Measurements from ENCODE around the gene ARHGAP15. TPM values are rescaled to one million over a fixed set of nuclear protein-coding genes. Genes with fewer than 3 reads are reported as not detected.

ARHGAP15 gene
- total and polyA plus RNA-seq, 4 donors, result 3.8 to 17.9 (median 13.2) TPM

DNA sequence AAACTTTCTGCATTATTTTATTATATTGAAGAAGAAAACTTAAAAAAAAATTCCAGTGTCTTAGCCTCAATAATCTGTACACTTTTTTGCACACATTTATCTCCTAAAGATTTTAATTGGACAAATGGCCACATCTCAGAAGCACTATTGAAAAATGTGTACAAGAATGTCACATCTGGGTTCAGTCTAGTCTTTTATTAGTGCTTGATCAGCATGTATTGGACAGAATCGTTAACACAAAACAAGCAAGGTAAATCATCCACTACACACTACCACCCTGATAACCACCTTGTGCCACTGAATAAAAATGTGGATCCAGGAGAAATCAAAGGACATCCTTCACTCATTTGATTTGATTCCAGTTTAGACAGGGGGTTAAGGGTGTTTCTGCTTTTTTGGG is 554.8 kb downstream of the ARHGAP15 start:
- no peaks in the 10 kb centered on the region for H3K4me1 ChIP-seq (ENCODE audit: control insufficient read depth in 4 of 4, insufficient read depth in 4 of 4, low read length in 3 of 4)
- no peak overlapping the region for H3K9ac ChIP-seq (ENCODE audit: low read depth in 1 of 2, low read length in 2 of 2)
- no peaks in the 10 kb centered on the region for H3K27me3 ChIP-seq (ENCODE audit: control insufficient read depth in 4 of 4, insufficient read depth in 4 of 4, low read length in 3 of 4)
- TF ChIP-seq HNF4A (conservative IDR thresholded peaks at IDR 0.05), result no peak
- no peak for TF ChIP-seq FOXA1 (IDR thresholded peaks at IDR 0.05)
- no peak for TF ChIP-seq RXRA (IDR thresholded peaks at IDR 0.05)
- TF ChIP-seq, protein P1, sequence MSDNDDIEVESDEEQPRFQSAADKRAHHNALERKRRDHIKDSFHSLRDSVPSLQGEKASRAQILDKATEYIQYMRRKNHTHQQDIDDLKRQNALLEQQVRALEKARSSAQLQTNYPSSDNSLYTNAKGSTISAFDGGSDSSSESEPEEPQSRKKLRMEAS (IDR thresholded peaks at IDR 0.05), result no peak
- no peak for TF ChIP-seq REST (IDR thresholded peaks at IDR 0.05)
- no peaks in the 10 kb centered on the region for H3K36me3 ChIP-seq (ENCODE audit: control insufficient read depth in 4 of 4, insufficient read depth in 3 of 4, low read depth in 1 of 4, low read length in 3 of 4)
- no peak overlapping the region for H3K4me3 ChIP-seq (ENCODE audit: low read depth in 1 of 3, low read length in 3 of 3)
- H3K27ac ChIP-seq (ENCODE audit: low read depth in 1 of 2, low read length in 2 of 2), result no peak overlapping the region
- no peak for DNase-seq (ENCODE audit: low spot score)
- H3K9me3 ChIP-seq (ENCODE audit: control insufficient read depth in 4 of 4, low read length in 3 of 4), result no peaks in the 10 kb centered on the region
- WGBS, result 75% methylated on average over 1 of the region's 1 CpG

DNA sequence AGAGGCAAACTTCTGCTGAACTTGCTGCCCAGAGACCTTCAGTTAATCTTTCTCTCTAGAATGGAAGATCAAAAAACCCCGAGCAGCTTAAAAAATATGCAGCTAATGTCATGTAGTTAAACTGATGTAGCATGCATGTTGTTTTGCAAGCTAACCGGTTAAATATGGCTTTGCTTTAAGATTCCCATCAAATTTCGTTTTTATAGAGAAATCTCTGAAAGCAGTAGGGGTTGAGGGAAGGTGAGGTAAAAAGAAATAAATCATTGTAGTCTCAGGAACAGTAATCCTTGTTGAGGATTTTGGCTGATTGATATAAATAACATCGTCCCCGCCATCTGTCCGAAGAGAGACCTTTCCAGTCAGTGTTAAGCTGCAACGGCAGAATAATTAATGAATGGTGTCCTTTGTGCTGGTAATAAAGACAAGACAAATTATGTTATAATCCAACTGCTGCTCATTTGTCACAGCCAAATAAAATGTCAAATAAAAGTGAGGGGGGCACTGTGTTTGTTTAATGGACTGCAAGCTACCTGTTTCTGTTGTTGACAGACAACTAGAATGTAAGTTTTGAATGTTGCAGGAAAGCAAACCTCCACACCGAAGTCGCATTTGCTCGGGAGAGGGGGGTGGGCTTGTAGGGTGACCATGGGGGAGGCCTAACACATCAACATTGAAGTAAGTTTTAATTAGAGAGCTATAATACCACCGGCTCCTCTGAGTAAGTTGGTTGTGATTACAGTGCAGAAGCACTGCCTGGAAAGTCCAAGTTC is 555.5 kb downstream of the ARHGAP15 start:
- H3K36me3 ChIP-seq (ENCODE audit: control insufficient read depth in 4 of 4, insufficient read depth in 3 of 4, low read depth in 1 of 4, low read length in 3 of 4), result no peaks in the 10 kb centered on the region
- H3K9ac ChIP-seq (ENCODE audit: low read depth in 1 of 2, low read length in 2 of 2), result no peak overlapping the region
- DNase-seq (ENCODE audit: low spot score), result no peak
- no peaks in the 10 kb centered on the region for H3K27me3 ChIP-seq (ENCODE audit: control insufficient read depth in 4 of 4, insufficient read depth in 4 of 4, low read length in 3 of 4)
- no peak overlapping the region for H3K4me3 ChIP-seq (ENCODE audit: low read depth in 1 of 3, low read length in 3 of 3)
- TF ChIP-seq RAD21 (IDR thresholded peaks at IDR 0.05), result no peak
- TF ChIP-seq NR2F2 (IDR thresholded peaks at IDR 0.05), result no peak
- TF ChIP-seq JUND (IDR thresholded peaks at IDR 0.05), result no peak
- no peak for TF ChIP-seq GABPA (IDR thresholded peaks at IDR 0.05 in 1 of 2, conservative IDR thresholded peaks at IDR 0.05 in 1 of 2)
- no peak for TF ChIP-seq EGR1 (IDR thresholded peaks at IDR 0.05; ENCODE audit: low read depth in 2 of 2)
- no peak for TF ChIP-seq YY1 (IDR thresholded peaks at IDR 0.05)
- no peak for TF ChIP-seq HNF4A (conservative IDR thresholded peaks at IDR 0.05)
- TF ChIP-seq, protein P2, sequence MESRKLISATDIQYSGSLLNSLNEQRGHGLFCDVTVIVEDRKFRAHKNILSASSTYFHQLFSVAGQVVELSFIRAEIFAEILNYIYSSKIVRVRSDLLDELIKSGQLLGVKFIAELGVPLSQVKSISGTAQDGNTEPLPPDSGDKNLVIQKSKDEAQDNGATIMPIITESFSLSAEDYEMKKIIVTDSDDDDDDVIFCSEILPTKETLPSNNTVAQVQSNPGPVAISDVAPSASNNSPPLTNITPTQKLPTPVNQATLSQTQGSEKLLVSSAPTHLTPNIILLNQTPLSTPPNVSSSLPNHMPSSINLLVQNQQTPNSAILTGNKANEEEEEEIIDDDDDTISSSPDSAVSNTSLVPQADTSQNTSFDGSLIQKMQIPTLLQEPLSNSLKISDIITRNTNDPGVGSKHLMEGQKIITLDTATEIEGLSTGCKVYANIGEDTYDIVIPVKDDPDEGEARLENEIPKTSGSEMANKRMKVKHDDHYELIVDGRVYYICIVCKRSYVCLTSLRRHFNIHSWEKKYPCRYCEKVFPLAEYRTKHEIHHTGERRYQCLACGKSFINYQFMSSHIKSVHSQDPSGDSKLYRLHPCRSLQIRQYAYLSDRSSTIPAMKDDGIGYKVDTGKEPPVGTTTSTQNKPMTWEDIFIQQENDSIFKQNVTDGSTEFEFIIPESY (IDR thresholded peaks at IDR 0.05), result no peak
- no peak for TF ChIP-seq ATF3 (IDR thresholded peaks at IDR 0.05)
- TF ChIP-seq SP1 (IDR thresholded peaks at IDR 0.05), result no peak
- no peak for TF ChIP-seq RXRA (IDR thresholded peaks at IDR 0.05)
- TF ChIP-seq REST (IDR thresholded peaks at IDR 0.05), result no peak
- no peak for TF ChIP-seq FOXA1 (IDR thresholded peaks at IDR 0.05)
- TF ChIP-seq, protein P1 (IDR thresholded peaks at IDR 0.05), result no peak
- TF ChIP-seq HNF4G (IDR thresholded peaks at IDR 0.05), result no peak
- no peak for TF ChIP-seq FOXA2 (IDR thresholded peaks at IDR 0.05)
- no peak overlapping the region for H3K27ac ChIP-seq (ENCODE audit: low read depth in 1 of 2, low read length in 2 of 2)
- WGBS, result 73% methylated on average over 11 of the region's 11 CpGs
- no peaks in the 10 kb centered on the region for H3K9me3 ChIP-seq (ENCODE audit: control insufficient read depth in 4 of 4, low read length in 3 of 4)
- no peaks in the 10 kb centered on the region for H3K4me1 ChIP-seq (ENCODE audit: control insufficient read depth in 4 of 4, insufficient read depth in 4 of 4, low read length in 3 of 4)

Measured in liver (tissue), 9 donors.